ENCODE measurements around the gene DNAJC30. TPM values are rescaled to one million over a fixed set of nuclear protein-coding genes. Genes with fewer than 3 reads are reported as not detected.
"Not testable (repeated sequence)": the region's sequence is repeated elsewhere in the genome, so short reads cannot be mapped to it uniquely, and the experiment has no call there.

Gene DNAJC30
- polyA plus RNA-seq, result 1 to 10 TPM; 3.3 to 8.8 (median 7.3) TPM

DNA sequence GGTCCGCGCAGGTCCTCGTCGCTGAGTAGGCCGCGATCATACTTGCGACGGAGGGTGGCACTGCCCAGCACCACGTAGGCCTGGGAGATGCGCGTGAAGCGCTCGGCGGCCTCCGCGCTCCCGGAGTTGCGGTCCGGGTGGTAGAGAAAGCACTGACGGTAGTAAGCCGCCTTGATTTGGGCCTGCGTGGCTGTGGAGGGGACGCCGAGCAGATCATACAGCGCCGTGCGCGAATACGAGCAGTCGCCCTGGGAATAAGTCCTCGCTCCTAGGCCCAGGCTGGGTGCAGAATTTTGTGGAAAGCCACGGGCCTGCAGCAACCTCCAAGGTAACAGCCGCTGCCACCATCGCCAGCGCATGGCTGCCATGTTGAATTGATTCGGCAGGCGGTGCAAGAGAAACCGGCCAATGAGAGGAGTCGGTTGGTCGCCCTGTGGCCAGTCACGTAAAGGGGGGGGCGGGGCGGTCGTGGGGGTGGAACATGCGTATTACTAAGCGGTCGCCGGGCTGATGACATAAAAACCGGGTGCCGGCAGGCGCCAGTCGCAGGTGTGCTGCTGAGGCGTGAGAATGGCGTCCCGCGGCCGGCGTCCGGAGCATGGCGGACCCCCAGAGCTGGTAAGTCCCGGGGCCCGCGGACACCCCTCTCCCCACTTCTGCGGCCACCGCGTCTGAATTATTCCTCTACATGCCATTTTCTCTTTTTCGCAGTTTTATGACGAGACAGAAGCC, at the start of gene DNAJC30, which contains the start of gene BUD23:
Gene DNAJC30 (minus strand): TSS at position 398 of the 732 bp plus-strand sequence. CDS start 30 bp downstream, at position 368.
Gene BUD23 (plus strand): TSS at position 542 of the 732 bp plus-strand sequence. CDS start 29 bp downstream, at position 571.
- Mint-ChIP-seq H3K4me1 (peaks cover 28 to 38% of the 10 kb centered on the region in 2 donors), H3K27ac (peak within 1 kb of the TSS; percentile 86 to 97 (median 92)), H3K9me3 (no peaks in the 10 kb centered on the region), H3K36me3 (peaks cover under 1 to 8% (median 5%) of the 10 kb centered on the region in 3 donors), H3K4me3 (peak within 1 kb of the TSS; percentile 88 to 97 (median 95)), H3K27me3 (ENCODE audit: low read depth in 3 of 3) (peaks cover 8 to 12% (median 9%) of the 10 kb centered on the region in 3 donors)
- peak; percentile 86 to 90 (median 89) for DNase-seq

- no peaks in the 10 kb centered on the region for H3K36me3 Mint-ChIP-seq
- peaks cover 7 to 9% of the 10 kb centered on the region in 2 donors for H3K4me1 Mint-ChIP-seq
- no peak for DNase-seq
- no peak overlapping the region for H3K4me3 Mint-ChIP-seq
- H3K27me3 Mint-ChIP-seq (ENCODE audit: low read depth in 3 of 3), result peaks cover 4 to 11% (median 5%) of the 10 kb centered on the region in 3 donors
- no peaks in the 10 kb centered on the region for H3K9me3 Mint-ChIP-seq
- H3K27ac Mint-ChIP-seq, result no peak overlapping the region
Observed at GRCh38 chr7:73732397-73732796, 49.1 kb upstream of the DNAJC30 start.

DNA sequence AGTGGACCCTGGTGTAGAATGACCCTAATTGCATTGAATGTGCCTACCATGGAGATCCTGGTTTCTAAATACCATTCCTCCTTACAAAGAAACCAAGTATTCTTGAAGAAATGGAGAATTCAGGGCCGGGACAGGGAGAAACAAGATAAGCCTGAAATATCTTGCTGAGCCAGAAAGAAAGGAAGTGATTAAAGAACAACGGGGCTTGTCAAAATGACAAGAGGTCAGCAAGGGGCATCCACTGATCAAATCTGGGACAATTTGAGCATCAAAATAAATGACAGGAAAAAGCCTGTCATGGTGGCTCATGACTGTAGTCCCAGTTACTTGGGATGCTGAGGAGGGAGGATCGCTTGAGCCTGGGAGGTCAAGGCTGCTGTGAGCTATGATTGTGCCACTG, 47.2 kb upstream of the DNAJC30 start:
- DNase-seq, result no peak
- Mint-ChIP-seq H3K4me3 (no peak overlapping the region), H3K4me1 (peaks cover 7 to 9% of the 10 kb centered on the region in 2 donors), H3K36me3 (no peaks in the 10 kb centered on the region), H3K27ac (peak overlapping the region in 1 of 6 donors; percentile 60), H3K9me3 (no peaks in the 10 kb centered on the region), H3K27me3 (ENCODE audit: low read depth in 3 of 3) (peaks cover 4 to 11% (median 5%) of the 10 kb centered on the region in 3 donors)

GRCh38 chr7:73728551-73728950, 45.3 kb upstream of the DNAJC30 start:
- Mint-ChIP-seq H3K36me3 (no peaks in the 10 kb centered on the region), H3K27ac (no peak overlapping the region), H3K9me3 (no peaks in the 10 kb centered on the region), H3K4me3 (no peak overlapping the region), H3K27me3 (ENCODE audit: low read depth in 3 of 3) (peaks cover 3 to 13% (median 5%) of the 10 kb centered on the region in 3 donors), H3K4me1 (no peaks in the 10 kb centered on the region)
- no peak for DNase-seq

GRCh38 chr7:73727952-73728351, 44.7 kb upstream of the DNAJC30 start:
- Mint-ChIP-seq H3K4me3 (no peak overlapping the region), H3K27ac (no peak overlapping the region), H3K36me3 (no peaks in the 10 kb centered on the region), H3K4me1 (no peaks in the 10 kb centered on the region), H3K27me3 (ENCODE audit: low read depth in 3 of 3) (peaks cover 3 to 13% (median 5%) of the 10 kb centered on the region in 3 donors), H3K9me3 (no peaks in the 10 kb centered on the region)
- no peak for DNase-seq

- Mint-ChIP-seq H3K4me1 (no peaks in the 10 kb centered on the region), H3K9me3 (no peaks in the 10 kb centered on the region), H3K36me3 (no peaks in the 10 kb centered on the region), H3K27ac (no peak overlapping the region), H3K4me3 (no peak overlapping the region), H3K27me3 (ENCODE audit: low read depth in 3 of 3) (peaks cover 4 to 13% (median 6%) of the 10 kb centered on the region in 3 donors)
- DNase-seq, result no peak
Observed at GRCh38 chr7:73726083-73726466, 42.8 kb upstream of the DNAJC30 start.

DNA sequence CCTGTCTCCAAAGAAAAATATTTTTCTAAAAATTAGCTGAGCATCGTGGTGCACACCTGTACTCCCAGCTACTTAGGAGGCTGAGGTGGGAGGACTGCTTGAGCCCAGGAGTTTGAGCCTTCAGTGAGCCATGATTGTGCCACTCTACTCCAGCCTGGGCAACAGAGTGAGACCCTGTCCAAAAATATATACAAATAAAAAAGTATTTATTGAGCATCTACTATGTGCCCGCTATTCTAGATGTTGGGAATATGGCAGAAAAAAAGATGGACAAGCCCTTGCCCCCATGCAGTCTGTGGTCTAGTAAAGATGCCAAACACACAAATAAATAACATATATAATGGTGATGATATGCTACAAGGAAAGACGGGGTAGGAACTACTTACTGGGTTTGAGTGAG, 40.6 kb upstream of the DNAJC30 start:
- peaks cover 6 to 13% (median 9%) of the 10 kb centered on the region in 3 donors for H3K27me3 Mint-ChIP-seq (ENCODE audit: low read depth in 3 of 3)
- H3K4me1 Mint-ChIP-seq, result peaks cover 5% of the 10 kb centered on the region in 2 donors
- no peak for DNase-seq
- H3K27ac Mint-ChIP-seq, result no peak overlapping the region
- H3K4me3 Mint-ChIP-seq, result no peak overlapping the region
- no peaks in the 10 kb centered on the region for H3K9me3 Mint-ChIP-seq
- no peaks in the 10 kb centered on the region for H3K36me3 Mint-ChIP-seq

DNA sequence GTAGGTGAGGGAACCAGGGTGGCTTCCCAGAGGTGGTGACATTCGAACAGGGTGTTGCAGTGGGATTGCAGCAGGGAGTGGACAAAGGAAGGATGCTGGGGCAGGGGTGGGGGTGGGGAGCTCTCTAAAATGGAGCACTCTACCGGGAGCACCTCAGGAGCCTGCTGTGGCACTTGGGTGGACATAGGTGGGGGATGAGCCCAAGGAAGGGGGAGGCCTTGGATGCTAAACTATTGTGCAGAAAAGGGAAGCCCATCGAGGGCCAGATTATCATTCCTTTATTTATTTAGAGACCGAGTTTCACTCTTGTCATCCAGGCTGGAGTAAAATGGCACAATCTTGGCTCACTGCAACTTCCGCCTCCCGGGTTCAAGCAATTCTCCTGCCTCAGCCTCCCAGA, 39.5 kb upstream of the DNAJC30 start:
- no peak for DNase-seq
- H3K9me3 Mint-ChIP-seq, result no peaks in the 10 kb centered on the region
- no peak overlapping the region for H3K4me3 Mint-ChIP-seq
- H3K27me3 Mint-ChIP-seq (ENCODE audit: low read depth in 3 of 3), result peaks cover 7 to 13% (median 7%) of the 10 kb centered on the region in 3 donors
- peaks cover 14% of the 10 kb centered on the region in 2 donors for H3K4me1 Mint-ChIP-seq
- H3K36me3 Mint-ChIP-seq, result no peaks in the 10 kb centered on the region
- no peak overlapping the region for H3K27ac Mint-ChIP-seq

- H3K4me3 Mint-ChIP-seq, H3K9me3 Mint-ChIP-seq, H3K36me3 Mint-ChIP-seq, DNase-seq: not testable (repeated sequence)
- H3K27ac Mint-ChIP-seq, result peak overlapping the region in 1 of 6 donors; percentile 34
- peaks cover 6 to 13% (median 7%) of the 10 kb centered on the region in 3 donors for H3K27me3 Mint-ChIP-seq (ENCODE audit: low read depth in 3 of 3)
- peaks cover 20% of the 10 kb centered on the region in 2 donors for H3K4me1 Mint-ChIP-seq
Observed at GRCh38 chr7:73722182-73722581, 38.9 kb upstream of the DNAJC30 start.

DNA sequence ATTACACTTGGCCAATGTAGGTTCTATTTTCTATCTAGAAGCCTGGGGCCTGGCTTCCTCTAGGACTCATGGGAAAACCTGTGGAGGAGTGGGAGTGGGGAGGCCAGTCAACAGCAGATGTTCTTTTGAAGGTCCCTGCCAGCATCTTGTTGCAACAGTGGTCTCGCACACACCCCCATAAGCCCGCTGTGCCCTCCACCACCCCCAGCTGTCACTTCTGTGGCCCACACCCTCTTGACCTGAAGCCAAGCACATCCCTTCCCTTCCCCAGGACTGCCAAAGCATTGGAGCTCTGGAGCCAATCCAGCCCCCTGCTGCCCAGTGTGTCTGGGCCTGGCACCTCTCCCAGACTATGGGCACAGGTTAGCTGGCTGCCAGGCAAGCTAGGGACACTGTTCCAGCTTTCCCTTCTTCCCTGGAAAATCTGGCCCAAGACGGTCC, 38.1 kb upstream of the DNAJC30 start:
- Mint-ChIP-seq H3K27me3 (ENCODE audit: low read depth in 3 of 3) (peaks cover 6 to 13% (median 7%) of the 10 kb centered on the region in 3 donors), H3K4me1 (peaks cover 25 to 26% of the 10 kb centered on the region in 2 donors), H3K9me3 (no peaks in the 10 kb centered on the region), H3K36me3 (peaks cover 0 to 3% (median 0%) of the 10 kb centered on the region in 3 donors), H3K27ac (peak overlapping the region in 1 of 6 donors; percentile 62), H3K4me3 (peak overlapping the region; percentile 27 to 68 (median 61))
- no peak for DNase-seq

- peak overlapping the region in 4 of 6 donors; percentile 53 to 84 (median 62) for H3K27ac Mint-ChIP-seq
- H3K4me1 Mint-ChIP-seq, result peaks cover 26 to 28% of the 10 kb centered on the region in 2 donors
- peaks cover 6 to 13% (median 7%) of the 10 kb centered on the region in 3 donors for H3K27me3 Mint-ChIP-seq (ENCODE audit: low read depth in 3 of 3)
- not testable (repeated sequence) for H3K36me3 Mint-ChIP-seq, DNase-seq, H3K9me3 Mint-ChIP-seq
- peak overlapping the region; percentile 77 to 85 (median 81) for H3K4me3 Mint-ChIP-seq
Observed at GRCh38 chr7:73720443-73720842, 37.2 kb upstream of the DNAJC30 start.

GRCh38 chr7:73719806-73720169, 36.5 kb upstream of the DNAJC30 start:
- Mint-ChIP-seq H3K4me1 (peaks cover 26 to 28% of the 10 kb centered on the region in 2 donors), H3K27me3 (ENCODE audit: low read depth in 3 of 3) (peaks cover 6 to 12% (median 7%) of the 10 kb centered on the region in 3 donors), H3K27ac (peak overlapping the region in 2 of 6 donors; percentile 62 to 84), H3K36me3 (peaks cover 0 to 4% (median 0%) of the 10 kb centered on the region in 3 donors), H3K4me3 (peak overlapping the region; percentile 77 to 85 (median 81)), H3K9me3 (no peaks in the 10 kb centered on the region)
- DNase-seq, result no peak

- H3K4me3 Mint-ChIP-seq, result peak within 1 kb of the TSS; percentile 88 to 93 (median 90)
- DNase-seq, result peak; percentile 59 to 73 (median 70)
- peaks cover 26 to 28% of the 10 kb centered on the region in 2 donors for H3K4me1 Mint-ChIP-seq
- H3K27ac Mint-ChIP-seq, result peak within 1 kb of the TSS in 4 of 6 donors; percentile 53 to 84 (median 62)
- peaks cover 6 to 11% (median 7%) of the 10 kb centered on the region in 3 donors for H3K27me3 Mint-ChIP-seq (ENCODE audit: low read depth in 3 of 3)
- H3K36me3 Mint-ChIP-seq, result peaks cover 0 to 4% (median 0%) of the 10 kb centered on the region in 3 donors
- no peaks in the 10 kb centered on the region for H3K9me3 Mint-ChIP-seq
Observed at GRCh38 chr7:73718905-73719805, 35.9 kb upstream of the DNAJC30 start, which contains the start of gene STX1A. Gene STX1A, minus strand, starts transcription at chr7:73719669. Its CDS starts 38 bp downstream, at chr7:73719631.

Data from immature natural killer cell (primary cell).